Stomach (tissue), 9 donors: ENCODE data around the gene PDIA6. TPM values are rescaled to one million over a fixed set of nuclear protein-coding genes. Genes with fewer than 3 reads are reported as not detected.

ENCODE experiments used
- DNase-seq, 2 donors: peaks; one replicate each; pipeline versions ENCODE4 v3.0.0 to v3.0.0-alpha.2; 2013 to 2019
- H3K27ac ChIP-seq, 5 donors: fragments of 200-600 bp in 4 of 5; sonication (generic) in 4 of 5; one replicate each; pipeline ENCODE4 v1.5.1; 2013 to 2019; ENCODE audit warnings: mild to moderate bottlenecking in 1 of 5, moderate library complexity in 1 of 5
- H3K27me3 ChIP-seq, 3 donors: fragments of 200-600 bp; sonication (generic); one replicate each; pipeline ENCODE4 v1.5.1; 2017 to 2019; ENCODE audit warnings: mixed run types in 1 of 3
- H3K36me3 ChIP-seq, 4 donors: fragments of 200-600 bp; sonication (generic); 1 replicate in 3 of 4; 2 replicates in 1 of 4; pipeline ENCODE4 v1.5.1; 2016 to 2019
- H3K4me1 ChIP-seq, 4 donors: fragments of 200-600 bp; sonication (generic); one replicate each; pipeline ENCODE4 v1.5.1; 2016 to 2019
- H3K4me3 ChIP-seq, 4 donors: fragments of 200-600 bp; sonication (generic) in 3 of 4; one replicate each; pipeline ENCODE4 v1.5.1; 2016 to 2019; ENCODE audit warnings: mild to moderate bottlenecking in 1 of 4
- H3K9me3 ChIP-seq, 4 donors: fragments of 200-600 bp; sonication (generic); one replicate each; pipeline ENCODE4 v1.5.1; 2016 to 2019
- CTCF ChIP-seq, 7 experiments: fragments of 450-650 bp in 4 of 7; fragments of 200-600 bp in 3 of 7; sonication (generic) in 3 of 7; IDR thresholded peaks; one replicate each; pipeline ENCODE4 v1.5.1; 2016 to 2019; ENCODE audit warnings: antibody characterized with exemption in 7 of 7, control low read depth in 2 of 7, mild to moderate bottlenecking in 1 of 7
- EP300 ChIP-seq: sonication (generic); formaldehyde crosslinking; IDR thresholded peaks from one replicate; pipeline ENCODE4 v1.6.1; 2017; ENCODE audit warnings: antibody characterized with exemption
- POLR2A ChIP-seq, 4 donors: fragments of 450-650 bp; IDR thresholded peaks; one replicate each; pipeline ENCODE4 v1.6.1; 2016; ENCODE audit warnings: antibody characterized with exemption in 4 of 4, control low read depth in 2 of 4, mild to moderate bottlenecking in 1 of 4, moderate library complexity in 1 of 4
- POLR2AphosphoS5 ChIP-seq, 3 donors: sonication (generic); formaldehyde crosslinking; IDR thresholded peaks; one replicate each; pipeline ENCODE4 v1.6.1; 2016; ENCODE audit warnings: antibody characterized with exemption in 3 of 3
- WGBS, 5 donors: extraction: QIAGEN DNeasy Blood & Tissue Kit in 3 of 5; methylation state at CpG; one replicate each; pipeline versions ENCODE4 v1.1.5 to v1.1.7; 2013 to 2018; 5-methylcytosine and 5-hydroxymethylcytosine counted together
- intact Hi-C: fragments of 100-400 bp; cut with DNase I; formaldehyde crosslinking; loops from one replicate; pipeline ENCODE4 v1.15.1; 2023; ENCODE audit warnings: low total_unique reads
- polyA plus RNA-seq, 3 donors: library from polyadenylated mRNA; stranded (reverse); fragments of 200-250 nt; gene quantifications; one replicate each; pipeline ENCODE4 v1.2.3, GENCODE V29; 2013
- total RNA-seq, 5 donors: library from RNA; depleted of rRNA; stranded (reverse); fragments of >200 nt; gene quantifications; one replicate each; pipeline versions ENCODE4 v1.1.0 to v1.2.3, GENCODE V29; 2014 to 2016
- donor health status: healthy with polysubstance abuse.
- donor health status: Bipolar disorder and iron deficiency.
- donor health status: healthy.

The PDIA6 gene
- total and polyA plus RNA-seq, 8 donors, result 37.3 to 272 (median 85.4) TPM

- intact Hi-C loops, result no loop called here
These were observed 32.1 kb downstream of the PDIA6 start for GRCh38 chr2:10780491-10780820.

GRCh38 chr2:10779776-10780490 lies 32.7 kb downstream of the PDIA6 start:
- Histone ChIP-seq H3K27ac (no peak overlapping the region), H3K4me1 (peaks cover 0 to 13% (median 10%) of the 10 kb centered on the region in 4 donors), H3K4me3 (no peak overlapping the region), H3K27me3 (no peaks in the 10 kb centered on the region), H3K9me3 (no peaks in the 10 kb centered on the region), H3K36me3 (peaks cover 43 to 83% (median 76%) of the 10 kb centered on the region in 4 donors)
- no peak for TF ChIP-seq CTCF (IDR thresholded peaks at IDR 0.05)
- no peak for TF ChIP-seq EP300
- TF ChIP-seq POLR2A (IDR thresholded peaks at IDR 0.05), result no peak
- TF ChIP-seq POLR2AphosphoS5 (IDR thresholded peaks at IDR 0.05), result no peak
- 91 to 97% (median 96%) methylated on average over 25 of the region's 25 CpGs for WGBS, 5 donors
- DNase-seq, result no peak
- intact Hi-C loops, result no loop called here

More at GRCh38 chr2:10780491-10780820, 32.1 kb downstream of the PDIA6 start:
- H3K9me3 ChIP-seq, result no peaks in the 10 kb centered on the region
- no peak overlapping the region for H3K27ac ChIP-seq
- H3K36me3 ChIP-seq, result peaks cover 46 to 88% (median 81%) of the 10 kb centered on the region in 4 donors
- no peak for DNase-seq
- no peak overlapping the region for H3K4me3 ChIP-seq
- TF ChIP-seq CTCF (IDR thresholded peaks at IDR 0.05) (no peak), POLR2AphosphoS5 (IDR thresholded peaks at IDR 0.05) (no peak), EP300 (no peak), POLR2A (IDR thresholded peaks at IDR 0.05) (no peak)
- H3K27me3 ChIP-seq, result no peaks in the 10 kb centered on the region
- H3K4me1 ChIP-seq, result peaks cover 0 to 13% (median 9%) of the 10 kb centered on the region in 4 donors
- WGBS, 5 donors, result 95 to 97% (median 96%) methylated on average over 11 of the region's 11 CpGs

- no peak overlapping the region for H3K4me3 ChIP-seq
- DNase-seq, result peak in 1 of 2 donors; percentile 9
- intact Hi-C loops, result no loop called here
- TF ChIP-seq POLR2A (IDR thresholded peaks at IDR 0.05) (no peak), CTCF (IDR thresholded peaks at IDR 0.05) (no peak), POLR2AphosphoS5 (IDR thresholded peaks at IDR 0.05) (no peak), EP300 (no peak)
- peaks cover 4 to 18% (median 14%) of the 10 kb centered on the region in 4 donors for H3K4me1 ChIP-seq
- H3K36me3 ChIP-seq, result peaks cover 30 to 71% (median 64%) of the 10 kb centered on the region in 4 donors
- H3K27me3 ChIP-seq, result no peaks in the 10 kb centered on the region
- 84 to 92% (median 91%) methylated on average over 12 of the region's 12 CpGs for WGBS, 5 donors
- H3K27ac ChIP-seq, result no peak overlapping the region
- H3K9me3 ChIP-seq, result no peaks in the 10 kb centered on the region
These were observed 33.9 kb downstream of the PDIA6 start for GRCh38 chr2:10778724-10779115.

- H3K4me1 ChIP-seq, result peaks cover 4 to 19% (median 14%) of the 10 kb centered on the region in 4 donors
- DNase-seq, result peak in 1 of 2 donors; percentile 25
- 69 to 85% (median 77%) methylated on average over 13 to 27 of the region's 27 CpGs for WGBS, 5 donors
- no peak overlapping the region for H3K27ac ChIP-seq
- intact Hi-C loops, result no loop called here
- TF ChIP-seq POLR2AphosphoS5 (IDR thresholded peaks at IDR 0.05) (no peak), CTCF (IDR thresholded peaks at IDR 0.05) (no peak), POLR2A (IDR thresholded peaks at IDR 0.05) (no peak), EP300 (no peak)
- H3K4me3 ChIP-seq, result no peak overlapping the region
- H3K9me3 ChIP-seq, result no peaks in the 10 kb centered on the region
- H3K27me3 ChIP-seq, result no peaks in the 10 kb centered on the region
- peaks cover 27 to 64% (median 57%) of the 10 kb centered on the region in 4 donors for H3K36me3 ChIP-seq
These were observed 34.5 kb downstream of the PDIA6 start for GRCh38 chr2:10777842-10778723.
